Suprapubic skin (tissue), 4 donors: ENCODE data around the gene NR6A1. TPM values are rescaled to one million over a fixed set of nuclear protein-coding genes. Genes with fewer than 3 reads are reported as not detected.

ENCODE experiments used
- DNase-seq, 2 donors: peaks; one replicate each; pipeline ENCODE4 v3.0.0-alpha.2; 2019; ENCODE audit warnings: low spot score in 2 of 2
- H3K27ac ChIP-seq: fragments of 200-600 bp; sonication (generic); one replicate; pipeline ENCODE4 v1.5.1; 2019
- H3K27me3 ChIP-seq: fragments of 200-600 bp; sonication (generic); one replicate; pipeline ENCODE4 v1.5.1; 2019
- H3K36me3 ChIP-seq: fragments of 200-600 bp; sonication (generic); one replicate; pipeline ENCODE4 v1.5.1; 2019
- H3K4me1 ChIP-seq: fragments of 200-600 bp; sonication (generic); one replicate; pipeline ENCODE4 v1.5.1; 2019
- H3K4me3 ChIP-seq: fragments of 200-600 bp; sonication (generic); one replicate; pipeline ENCODE4 v1.5.1; 2019; ENCODE audit warnings: mild to moderate bottlenecking
- H3K9me3 ChIP-seq: fragments of 200-600 bp; sonication (generic); one replicate; pipeline ENCODE4 v1.5.1; 2019
- CTCF ChIP-seq, 2 donors: fragments of 200-600 bp in 1 of 2; fragments of 450-650 bp in 1 of 2; sonication (generic) in 1 of 2; IDR thresholded peaks; one replicate each; pipeline ENCODE4 v1.5.1; 2016 to 2019; ENCODE audit warnings: antibody characterized with exemption in 2 of 2, mild to moderate bottlenecking in 1 of 2, moderate library complexity in 1 of 2
- EP300 ChIP-seq: sonication (generic); formaldehyde crosslinking; IDR thresholded peaks from one replicate; pipeline ENCODE4 v1.6.1; 2017; ENCODE audit warnings: antibody characterized with exemption
- POLR2A ChIP-seq, 2 donors: fragments of 450-650 bp; IDR thresholded peaks; one replicate each; pipeline ENCODE4 v1.6.1; 2017; ENCODE audit warnings: antibody characterized with exemption in 2 of 2, mild to moderate bottlenecking in 2 of 2, moderate library complexity in 2 of 2
- POLR2AphosphoS5 ChIP-seq, 3 donors: sonication (generic); formaldehyde crosslinking; IDR thresholded peaks; one replicate each; pipeline ENCODE4 v1.6.1; 2017; ENCODE audit warnings: antibody characterized with exemption in 3 of 3
- WGBS: methylation state at CpG from one replicate; pipeline ENCODE4 v1.1.5; 2018; 5-methylcytosine and 5-hydroxymethylcytosine counted together
- total RNA-seq, 4 donors: library from RNA; depleted of rRNA; stranded (reverse); fragments of >200 nt; gene quantifications; one replicate each; pipeline ENCODE4 v1.1.0, GENCODE V29; 2016

NR6A1 gene
- total RNA-seq, 4 donors from 2014 or later: 6.5 to 10.1 (median 6.8) TPM

GRCh38 chr9:124502711-124503702 is 268.1 kb downstream of the NR6A1 start:
- Histone ChIP-seq H3K36me3 (no peaks in the 10 kb centered on the region), H3K4me3 (no peak overlapping the region), H3K27ac (no peak overlapping the region), H3K9me3 (no peaks in the 10 kb centered on the region), H3K27me3 (peaks cover 76% of the 10 kb centered on the region), H3K4me1 (peaks cover 22% of the 10 kb centered on the region)
- 5% methylated on average over 12 of the region's 96 CpGs for WGBS
- no peak for DNase-seq
- TF ChIP-seq EP300: no peak
- no peak for TF ChIP-seq CTCF (IDR thresholded peaks at IDR 0.05)
- TF ChIP-seq POLR2AphosphoS5 (IDR thresholded peaks at IDR 0.05): no peak
- TF ChIP-seq POLR2A (IDR thresholded peaks at IDR 0.05): no peak

- H3K27me3 ChIP-seq: peaks cover 76% of the 10 kb centered on the region
- H3K9me3 ChIP-seq: no peaks in the 10 kb centered on the region
- H3K36me3 ChIP-seq: no peaks in the 10 kb centered on the region
- DNase-seq: no peak
- no peak overlapping the region for H3K4me3 ChIP-seq
- no peak for TF ChIP-seq POLR2A (IDR thresholded peaks at IDR 0.05)
- no peak for TF ChIP-seq EP300
- TF ChIP-seq POLR2AphosphoS5 (IDR thresholded peaks at IDR 0.05): no peak
- TF ChIP-seq CTCF (IDR thresholded peaks at IDR 0.05): no peak
- peaks cover 22% of the 10 kb centered on the region for H3K4me1 ChIP-seq
- 69% methylated on average over 11 of the region's 11 CpGs for WGBS
- H3K27ac ChIP-seq: no peak overlapping the region
These were observed 269.3 kb downstream of the NR6A1 start for GRCh38 chr9:124501771-124502320.

GRCh38 chr9:124500796-124501611 is 270.1 kb downstream of the NR6A1 start:
- H3K9me3 ChIP-seq: no peaks in the 10 kb centered on the region
- H3K36me3 ChIP-seq: no peaks in the 10 kb centered on the region
- DNase-seq: no peak
- no peak overlapping the region for H3K4me3 ChIP-seq
- no peak overlapping the region for H3K27ac ChIP-seq
- no peak for TF ChIP-seq POLR2AphosphoS5 (IDR thresholded peaks at IDR 0.05)
- no peak for TF ChIP-seq CTCF (IDR thresholded peaks at IDR 0.05)
- TF ChIP-seq EP300: no peak
- TF ChIP-seq POLR2A (IDR thresholded peaks at IDR 0.05): no peak
- WGBS: 72% methylated on average over 11 of the region's 12 CpGs
- peaks cover 22% of the 10 kb centered on the region for H3K4me1 ChIP-seq
- H3K27me3 ChIP-seq: peaks cover 74% of the 10 kb centered on the region

GRCh38 chr9:124500028-124500795 is 270.9 kb downstream of the NR6A1 start:
- Histone ChIP-seq H3K4me1 (peaks cover 22% of the 10 kb centered on the region), H3K27me3 (peaks cover 67% of the 10 kb centered on the region), H3K27ac (no peak overlapping the region), H3K9me3 (no peaks in the 10 kb centered on the region), H3K36me3 (no peaks in the 10 kb centered on the region), H3K4me3 (no peak overlapping the region)
- TF ChIP-seq POLR2A (IDR thresholded peaks at IDR 0.05): no peak
- no peak for TF ChIP-seq POLR2AphosphoS5 (IDR thresholded peaks at IDR 0.05)
- no peak for TF ChIP-seq CTCF (IDR thresholded peaks at IDR 0.05)
- no peak for TF ChIP-seq EP300
- 91% methylated on average over 8 of the region's 40 CpGs for WGBS
- no peak for DNase-seq
